Chondrocyte (in vitro differentiated cells): Measurements from ENCODE around the gene METTL8. TPM values are rescaled to one million over a fixed set of nuclear protein-coding genes. Genes with fewer than 3 reads are reported as not detected.

Experiments used
- DNase-seq: peaks from one replicate; pipeline ENCODE4 v3.0.0; 2021; ENCODE audit warnings: mixed read lengths, low spot score
- H3K27ac Mint-ChIP-seq: one replicate; pipeline ENCODE4 v1.8.0; 2021; ENCODE audit warnings: mild to moderate bottlenecking, moderate library complexity, mixed read lengths; ENCODE audit not compliant: unreplicated experiment
- H3K27me3 Mint-ChIP-seq: 2 replicates; pipeline ENCODE4 v1.8.0; 2021; ENCODE audit warnings: low read depth, mixed read lengths
- H3K36me3 Mint-ChIP-seq: 2 replicates; pipeline ENCODE4 v1.8.0; 2021; ENCODE audit warnings: low read depth, mixed read lengths
- H3K4me1 Mint-ChIP-seq: 2 replicates; pipeline ENCODE4 v1.8.0; 2021; ENCODE audit warnings: low read depth, mild to moderate bottlenecking, mixed read lengths
- H3K4me3 Mint-ChIP-seq: one replicate; pipeline ENCODE4 v1.8.0; 2021; ENCODE audit warnings: mild to moderate bottlenecking, moderate library complexity, mixed read lengths; ENCODE audit not compliant: unreplicated experiment
- H3K9me3 Mint-ChIP-seq: 2 replicates; pipeline ENCODE4 v1.8.0; 2021; ENCODE audit warnings: low read depth, mixed read lengths
- CTCF ChIP-seq: fragments of 200-600 bp; sonication (generic); IDR thresholded peaks from 2 replicates; pipeline ENCODE4 v1.5.0; 2021; ENCODE audit warnings: antibody characterized with exemption, mild to moderate bottlenecking, moderate library complexity
- total RNA-seq: library from RNA; stranded (reverse); gene quantifications from 3 replicates; pipeline ENCODE4 v1.2.1, GENCODE V29; 2021

METTL8 gene
- total RNA-seq, 1 donor from 2014 or later: 24.0 TPM

DNA sequence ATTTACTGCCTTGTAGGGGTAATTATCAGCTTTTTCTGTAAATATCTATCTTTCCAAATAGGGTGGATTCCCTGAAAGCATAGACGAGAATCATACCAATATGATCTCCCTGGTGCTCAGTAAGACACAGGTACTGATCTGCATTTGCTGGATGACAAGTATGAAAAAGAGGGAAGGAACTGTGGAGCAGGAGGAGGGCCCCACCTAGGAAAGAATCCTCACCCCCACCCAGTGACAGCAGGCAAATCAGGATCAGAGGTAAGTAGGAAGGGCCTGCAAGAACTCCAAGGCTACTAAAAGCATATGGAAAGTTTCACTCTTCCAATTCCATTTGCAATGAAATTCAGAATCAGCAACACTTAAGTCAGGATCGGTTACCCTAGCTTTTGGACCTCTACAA lies 42.3 kb downstream of the METTL8 start:
- Mint-ChIP-seq H3K27ac (peak overlapping the region; percentile 49), H3K4me3 (no peak overlapping the region), H3K4me1 (peaks cover 26% of the 10 kb centered on the region), H3K36me3 (peaks cover 2% of the 10 kb centered on the region), H3K9me3 (no peaks in the 10 kb centered on the region), H3K27me3 (no peaks in the 10 kb centered on the region)
- TF ChIP-seq CTCF: no peak
- no peak for DNase-seq

DNA sequence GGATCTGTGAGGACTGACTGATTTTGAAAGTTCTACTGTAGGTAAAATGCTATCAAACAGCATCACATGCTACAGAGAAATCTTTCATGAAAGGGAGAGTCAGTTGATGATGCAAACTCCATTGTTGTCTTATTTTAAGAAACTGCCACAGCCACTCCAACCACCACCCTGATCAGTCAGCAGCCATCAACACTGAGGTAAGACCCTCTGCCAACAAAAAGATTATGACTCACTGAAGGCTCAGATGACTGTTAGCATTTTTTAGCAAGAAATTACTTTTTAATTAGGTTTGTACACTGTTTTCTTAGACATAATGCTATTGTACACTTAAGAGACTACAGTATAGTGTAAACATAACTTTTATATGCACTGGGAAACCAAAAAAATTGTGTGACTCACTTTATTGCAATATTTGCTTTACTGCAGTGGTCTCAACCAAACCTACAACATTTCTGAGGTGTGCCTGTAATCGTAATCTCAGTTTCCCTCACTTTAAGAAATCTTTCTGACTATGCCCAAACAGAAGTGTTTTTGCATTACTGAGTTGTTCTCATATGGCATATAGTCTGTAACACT lies 42.8 kb downstream of the METTL8 start:
- no peak overlapping the region for H3K4me3 Mint-ChIP-seq
- H3K27ac Mint-ChIP-seq: peak overlapping the region; percentile 82
- no peaks in the 10 kb centered on the region for H3K9me3 Mint-ChIP-seq
- peaks cover 22% of the 10 kb centered on the region for H3K4me1 Mint-ChIP-seq
- H3K36me3 Mint-ChIP-seq: peaks cover 2% of the 10 kb centered on the region
- no peak for DNase-seq
- TF ChIP-seq CTCF: no peak
- no peaks in the 10 kb centered on the region for H3K27me3 Mint-ChIP-seq

GRCh38 chr2:171389780-171390179 lies 44.0 kb downstream of the METTL8 start:
- H3K36me3 Mint-ChIP-seq: peaks cover 4% of the 10 kb centered on the region
- H3K4me3 Mint-ChIP-seq: no peak overlapping the region
- no peak for DNase-seq
- H3K9me3 Mint-ChIP-seq: no peaks in the 10 kb centered on the region
- H3K27me3 Mint-ChIP-seq: no peaks in the 10 kb centered on the region
- H3K27ac Mint-ChIP-seq: no peak overlapping the region
- TF ChIP-seq CTCF: no peak
- H3K4me1 Mint-ChIP-seq: peaks cover 22% of the 10 kb centered on the region

DNA sequence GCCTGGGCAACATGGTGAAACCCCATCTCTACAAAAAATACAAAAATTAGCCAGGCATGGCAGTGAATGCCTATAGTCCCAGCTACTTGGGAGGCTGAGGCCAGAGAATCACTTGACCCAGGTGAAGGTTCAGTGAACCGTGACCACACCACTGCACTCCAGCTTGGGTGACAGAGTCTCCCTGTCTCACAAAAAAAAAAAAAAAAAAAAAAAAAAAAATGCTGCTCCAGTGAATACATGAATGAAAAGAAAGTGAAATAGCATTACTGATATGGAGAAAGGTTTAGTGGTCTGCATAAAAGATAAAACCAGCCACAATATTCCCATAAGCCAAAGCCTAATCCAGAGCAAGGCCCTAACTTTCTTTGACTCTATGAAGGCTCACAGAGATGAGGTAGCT lies 44.5 kb downstream of the METTL8 start:
- H3K4me1 Mint-ChIP-seq: peaks cover 22% of the 10 kb centered on the region
- no peak for TF ChIP-seq CTCF
- H3K9me3 Mint-ChIP-seq: no peaks in the 10 kb centered on the region
- no peak overlapping the region for H3K4me3 Mint-ChIP-seq
- DNase-seq: no peak
- peaks cover 4% of the 10 kb centered on the region for H3K36me3 Mint-ChIP-seq
- H3K27me3 Mint-ChIP-seq: no peaks in the 10 kb centered on the region
- H3K27ac Mint-ChIP-seq: no peak overlapping the region

GRCh38 chr2:171387052-171387451 lies 46.7 kb downstream of the METTL8 start:
- peaks cover 6% of the 10 kb centered on the region for H3K36me3 Mint-ChIP-seq

More at GRCh38 chr2:171387052-171387451, 46.7 kb downstream of the METTL8 start:
- Mint-ChIP-seq H3K9me3 (no peaks in the 10 kb centered on the region), H3K27ac (no peak overlapping the region), H3K4me3 (no peak overlapping the region), H3K4me1 (peaks cover 22% of the 10 kb centered on the region), H3K27me3 (no peaks in the 10 kb centered on the region)
- no peak for TF ChIP-seq CTCF
- DNase-seq: no peak
